HG03457 (cell line): ENCODE measurements around the gene KCND3.
"Not testable (repeated sequence)": the region's sequence is repeated elsewhere in the genome, so short reads cannot be mapped to it uniquely, and the experiment has no call there.

Experiments
- ATAC-seq: cut with Tn5 transposase; IDR thresholded peaks from one replicate; pipeline ENCODE4 v1.9.1; 2021; ENCODE audit warnings: moderate number of reproducible peaks; ENCODE audit not compliant: unreplicated experiment

KCND3 gene

GRCh38 chr1:111749628-111750027 is 239.8 kb downstream of the KCND3 start:
- ATAC-seq = no peak

GRCh38 chr1:111747947-111748346 is 241.5 kb downstream of the KCND3 start:
- no peak for ATAC-seq

GRCh38 chr1:111747282-111747734 is 242.2 kb downstream of the KCND3 start:
- ATAC-seq = no peak

- ATAC-seq = no peak
Observed at GRCh38 chr1:111746614-111746999, 242.9 kb downstream of the KCND3 start.

GRCh38 chr1:111745675-111746613 is 243.5 kb downstream of the KCND3 start:
- ATAC-seq = no peak

GRCh38 chr1:111743679-111744101 is 245.8 kb downstream of the KCND3 start:
- no peak for ATAC-seq

GRCh38 chr1:111742938-111743549 is 246.4 kb downstream of the KCND3 start:
- ATAC-seq = no peak

- ATAC-seq = not testable (repeated sequence)
Observed at GRCh38 chr1:111742292-111742691, 247.2 kb downstream of the KCND3 start.

- ATAC-seq = no peak
Observed at GRCh38 chr1:111739925-111740765, 249.3 kb downstream of the KCND3 start.

GRCh38 chr1:111739194-111739924 is 250.1 kb downstream of the KCND3 start, which contains the start of gene INKA2:
TSS of gene INKA2 (minus strand) at chr1:111739395. CDS start at chr1:111739242, 153 bp downstream.
- peak; percentile 77 for ATAC-seq

GRCh38 chr1:111738436-111739193 is 250.9 kb downstream of the KCND3 start:
- peak; percentile 38 for ATAC-seq

GRCh38 chr1:111738133-111738435 is 251.4 kb downstream of the KCND3 start:
- no peak for ATAC-seq

GRCh38 chr1:111737216-111738132 is 252.0 kb downstream of the KCND3 start:
- no peak for ATAC-seq

- no peak for ATAC-seq
Observed at GRCh38 chr1:111736548-111737215, 252.8 kb downstream of the KCND3 start.

- ATAC-seq = no peak
Observed at GRCh38 chr1:111735858-111736544, 253.5 kb downstream of the KCND3 start.

GRCh38 chr1:111735321-111735720 is 254.1 kb downstream of the KCND3 start:
- no peak for ATAC-seq

GRCh38 chr1:111734856-111735255 is 254.6 kb downstream of the KCND3 start:
- no peak for ATAC-seq

- no peak for ATAC-seq
Observed at GRCh38 chr1:111734426-111734825, 255.0 kb downstream of the KCND3 start.
